GM19238 (cell line): ENCODE data around the gene VRTN.

Experiments
- DNase-seq: peaks from one replicate; pipeline ENCODE4 v3.0.0; 2011; ENCODE audit warnings: low spot score; ENCODE audit not compliant: insufficient read length

Gene VRTN

GRCh38 chr14:74392616-74393570, 44.6 kb downstream of the VRTN start:
- DNase-seq, result no peak

GRCh38 chr14:74394549-74394948, 46.3 kb downstream of the VRTN start:
- no peak for DNase-seq

GRCh38 chr14:74395094-74395493, 46.8 kb downstream of the VRTN start:
- no peak for DNase-seq

DNA sequence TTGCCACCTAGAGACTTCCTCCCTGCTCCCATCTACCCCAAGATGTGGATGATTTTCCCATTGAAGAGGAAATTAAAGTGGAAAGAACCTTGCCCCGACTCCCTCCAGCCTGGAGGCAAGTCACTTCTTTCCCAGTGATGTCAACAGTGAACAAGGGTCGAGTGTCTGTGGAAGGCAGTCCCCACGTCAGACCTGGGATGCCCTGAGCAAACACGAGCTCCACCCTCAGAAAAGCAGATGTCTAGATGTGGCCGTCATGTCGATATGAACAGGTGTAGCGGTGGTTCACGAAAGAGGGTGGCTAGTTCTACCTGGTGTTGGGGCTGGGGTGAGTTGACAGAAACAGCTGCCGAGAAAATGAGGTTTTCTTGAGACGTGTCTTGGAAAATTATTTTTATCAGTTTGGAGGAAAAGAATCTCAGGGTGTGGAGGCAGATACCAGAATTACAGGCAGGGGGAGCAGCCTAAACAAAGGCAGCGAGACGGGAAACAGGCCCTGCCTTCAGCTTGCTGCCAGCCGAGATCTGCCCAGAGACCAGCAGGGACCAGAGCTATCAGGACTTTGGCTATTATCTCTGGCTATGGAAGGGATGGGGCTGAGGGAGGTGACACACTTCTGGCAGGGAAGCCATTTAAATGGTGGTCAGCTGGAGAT, 51.9 kb downstream of the VRTN start:
- no peak for DNase-seq

DNA sequence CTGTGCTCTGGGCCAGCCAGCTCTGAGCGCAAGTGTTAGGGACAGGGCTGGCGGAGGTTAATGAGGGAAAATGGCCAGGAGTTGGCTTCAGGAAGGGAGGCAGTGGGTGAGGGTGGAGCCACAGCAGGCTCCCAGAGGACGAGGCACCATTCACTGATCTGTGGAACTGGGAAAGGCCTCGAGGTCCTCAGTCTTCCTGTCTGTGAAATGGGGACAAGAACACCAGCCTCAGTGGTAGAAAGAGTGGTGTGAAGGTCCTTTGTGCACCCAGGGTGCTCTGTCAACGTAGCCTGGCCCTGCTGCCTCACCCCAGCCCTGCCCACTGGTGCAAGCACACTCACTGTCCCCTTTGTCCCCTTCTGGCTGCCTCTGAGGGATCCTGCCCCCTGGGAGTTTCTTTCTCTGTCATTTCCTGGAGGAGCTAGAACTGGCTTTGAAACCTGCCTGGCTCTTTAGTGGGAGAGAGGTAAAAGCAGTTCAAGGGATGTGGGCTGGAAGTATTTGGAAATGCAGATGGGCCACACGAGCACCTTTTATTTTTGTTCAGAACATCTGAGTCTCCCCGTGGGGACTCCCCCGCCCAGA, 52.7 kb downstream of the VRTN start:
- DNase-seq, result no peak

DNA sequence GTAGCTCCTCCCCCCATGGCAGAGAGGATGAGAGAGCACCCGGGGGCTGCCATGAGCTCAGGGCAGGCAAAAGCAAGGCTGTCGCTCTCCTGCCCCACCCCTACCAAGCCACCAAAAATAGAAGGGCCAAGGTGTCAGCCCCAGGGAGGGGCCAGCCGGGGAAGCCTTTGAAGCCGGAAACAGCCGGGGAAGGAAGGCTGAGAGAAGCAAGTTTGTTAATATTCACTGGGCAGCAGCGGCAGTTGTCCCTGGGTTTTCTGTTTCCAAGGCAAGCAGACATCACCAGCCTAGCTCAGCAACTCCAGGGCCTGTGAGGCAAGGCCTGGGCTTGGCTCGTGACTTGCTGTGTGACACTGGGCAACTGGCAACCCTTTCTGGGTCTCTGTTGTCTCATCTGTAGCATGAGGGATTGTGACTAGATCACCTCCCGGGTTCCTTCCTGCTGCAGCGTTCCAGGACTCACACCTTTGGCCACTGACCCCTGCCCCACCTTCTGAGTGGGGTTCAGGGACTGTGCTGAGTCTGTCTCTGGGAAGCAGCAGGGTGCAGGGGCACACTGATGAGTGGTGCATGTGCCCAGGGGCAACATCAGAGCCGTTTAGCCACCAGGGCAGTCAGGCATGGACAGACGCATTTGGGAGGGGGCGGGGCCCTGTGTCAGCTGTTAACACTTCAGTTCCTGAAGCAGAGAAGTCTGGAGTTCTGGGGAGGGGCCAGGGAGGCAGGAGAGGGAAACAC, 53.4 kb downstream of the VRTN start:
- DNase-seq, result peak; percentile 81

DNA sequence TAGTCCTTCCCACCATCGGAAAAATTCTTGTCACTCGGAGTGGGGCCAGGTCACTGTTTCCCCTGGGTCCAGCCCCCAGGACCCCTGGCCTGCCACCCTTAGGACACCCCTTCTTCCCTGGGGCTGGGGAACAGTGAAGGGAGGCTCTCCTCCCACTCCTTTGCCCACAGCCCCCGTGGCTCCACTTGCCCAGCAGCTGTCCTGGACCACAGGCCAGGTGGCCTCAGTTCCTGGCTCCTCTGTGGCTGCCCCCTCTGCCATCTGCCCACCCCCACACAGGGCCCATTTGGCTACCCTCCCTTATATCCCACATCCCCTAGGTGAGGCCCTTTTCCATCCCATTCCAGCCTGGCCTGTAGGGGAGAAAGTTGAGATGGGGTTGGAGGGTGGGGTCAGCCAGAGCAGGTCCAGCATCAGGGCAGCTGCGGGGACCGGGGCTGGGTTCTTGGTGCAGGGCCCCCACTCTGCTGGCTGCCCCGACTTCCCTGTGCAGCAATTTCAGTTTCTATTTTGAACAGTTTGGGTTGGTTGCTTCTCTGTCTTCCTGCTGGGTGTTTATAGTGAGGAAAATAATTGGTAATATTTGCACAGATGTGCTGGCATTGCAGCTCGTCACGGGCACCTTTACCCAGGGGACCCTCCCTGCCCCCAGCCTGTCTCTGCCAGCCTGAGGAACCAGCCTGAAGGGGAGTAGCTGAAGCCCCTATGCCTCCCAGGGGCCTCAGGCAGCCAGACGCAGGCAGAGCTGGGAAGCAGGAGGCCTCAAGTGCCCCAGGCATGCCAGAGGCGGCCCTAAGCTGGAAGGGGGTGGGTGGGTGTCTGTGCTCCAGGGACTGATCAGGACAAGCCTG, 54.4 kb downstream of the VRTN start:
- no peak for DNase-seq

DNA sequence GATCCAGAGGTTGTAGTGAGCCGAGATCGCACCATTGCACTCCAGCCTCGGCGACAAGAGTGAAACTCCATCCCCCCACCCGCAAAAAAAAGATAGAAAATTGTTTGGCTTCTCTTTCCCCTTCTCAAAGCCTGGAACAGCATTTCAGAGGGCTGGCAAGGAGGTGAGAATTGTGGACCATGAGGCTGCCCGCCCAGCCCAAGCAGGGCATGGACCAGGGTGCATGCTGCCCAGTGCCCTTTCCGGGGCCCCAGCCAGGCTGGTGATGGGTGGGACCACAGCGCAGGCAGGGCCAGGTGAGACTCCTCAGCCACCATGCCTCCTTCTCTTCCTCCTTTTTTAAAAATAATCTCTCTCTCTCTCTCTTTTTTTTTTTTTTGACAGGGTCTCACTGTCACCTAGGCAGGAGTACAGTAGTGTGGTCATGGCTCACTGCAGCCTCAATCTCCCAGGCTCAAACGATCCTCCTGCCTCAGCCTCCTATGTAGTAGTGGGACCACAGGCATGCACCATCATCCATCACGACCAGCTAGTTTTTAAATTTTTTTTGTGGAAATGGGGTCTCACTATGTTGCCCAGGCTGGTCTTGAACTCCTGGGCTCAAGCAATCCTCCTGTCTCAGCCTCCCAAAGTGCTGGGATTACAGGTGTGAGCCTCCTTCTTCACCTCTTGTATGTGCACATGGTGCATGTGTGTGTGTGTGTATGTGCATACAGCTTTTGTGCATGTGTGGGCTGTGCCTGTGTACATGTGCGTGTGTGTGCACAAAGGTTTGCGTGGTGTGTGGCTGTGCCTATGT, 55.5 kb downstream of the VRTN start:
- no peak for DNase-seq

DNA sequence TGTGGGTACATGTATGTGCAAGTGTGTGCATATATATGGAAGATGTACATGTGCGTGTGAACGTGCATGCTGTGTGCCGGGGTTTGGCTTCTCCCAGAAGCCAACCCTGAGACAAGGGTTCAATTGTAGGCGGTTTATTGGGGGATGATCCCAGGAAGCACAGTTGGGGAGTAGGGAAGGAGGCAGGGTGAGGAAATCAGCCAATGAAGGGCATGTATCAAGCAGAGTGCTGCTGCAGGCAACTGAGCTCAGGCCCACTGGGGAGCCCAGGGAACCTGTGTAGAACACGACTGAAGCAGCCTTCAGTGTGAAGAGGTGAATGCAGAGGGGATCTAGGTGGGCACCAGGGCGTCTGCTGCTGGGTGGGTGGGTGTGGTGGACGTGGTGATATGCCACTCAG, 56.2 kb downstream of the VRTN start:
- DNase-seq, result no peak

GRCh38 chr14:74405663-74406062, 57.4 kb downstream of the VRTN start:
- DNase-seq, result no peak

DNA sequence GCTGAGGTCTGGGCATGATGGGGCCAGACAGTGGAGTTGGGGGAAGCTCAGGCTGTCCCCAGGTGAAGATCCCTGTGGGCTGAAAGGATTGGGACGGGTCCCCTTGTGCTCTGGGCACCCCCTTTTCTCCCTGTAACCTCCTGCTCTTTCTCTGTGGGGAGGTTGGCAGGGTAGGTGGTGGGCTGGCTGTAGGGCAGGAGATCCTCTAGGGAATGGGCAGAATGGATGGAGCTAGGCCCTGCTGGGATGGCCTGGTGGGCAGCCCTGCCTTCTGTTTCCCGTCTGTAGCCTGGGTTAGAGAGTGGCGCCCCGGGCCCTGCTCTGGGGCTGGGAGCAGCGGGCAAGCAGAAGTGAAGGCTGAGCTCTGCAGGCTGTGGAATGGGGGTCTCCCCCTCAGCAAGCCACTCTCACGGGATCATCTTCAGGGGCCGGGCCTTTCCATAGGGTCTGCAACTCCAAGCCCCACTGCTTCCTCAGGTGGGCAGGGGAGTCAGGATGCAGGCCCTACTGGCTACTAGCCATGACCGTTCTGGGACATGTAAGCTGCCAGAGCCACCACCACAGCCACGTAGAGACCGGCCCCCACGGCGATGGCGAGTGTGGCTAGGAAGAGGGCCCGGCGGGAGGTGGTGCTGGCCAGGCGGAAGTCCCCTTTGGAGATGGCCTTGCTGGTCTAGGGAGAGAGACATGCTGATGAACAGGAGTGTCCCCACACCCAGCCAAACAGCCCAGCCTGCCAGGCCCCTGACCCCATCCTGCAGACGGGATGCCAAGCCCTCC, 58.9 kb downstream of the VRTN start:
- no peak for DNase-seq

- DNase-seq, result no peak
Observed at GRCh38 chr14:74407801-74408154, 59.5 kb downstream of the VRTN start.

GRCh38 chr14:74408870-74409269, 60.6 kb downstream of the VRTN start:
- DNase-seq, result no peak

DNA sequence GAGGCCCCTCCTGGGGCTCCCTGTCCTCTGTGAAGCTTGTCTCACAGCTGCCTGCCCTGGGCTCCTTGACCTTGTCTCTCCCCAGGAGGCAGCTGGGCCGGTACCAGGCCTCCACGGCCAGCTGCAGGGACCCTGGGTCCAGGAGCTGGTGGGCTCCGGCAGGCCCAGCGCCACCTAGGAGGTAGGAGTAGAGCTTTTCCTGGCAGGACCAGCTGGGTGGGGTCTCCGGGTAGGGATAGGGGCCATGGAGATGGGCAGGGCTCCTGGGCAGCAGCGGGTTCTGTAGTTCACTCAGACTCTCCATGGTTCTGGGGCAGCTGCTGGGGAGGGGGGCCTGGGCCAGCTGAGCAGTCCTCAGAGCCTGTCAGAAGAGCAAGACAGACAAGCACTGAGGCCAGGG, 61.2 kb downstream of the VRTN start:
- DNase-seq, result no peak
